GM18520 (cell line): ENCODE data around the gene PPP1R36.
"Not testable (repeated sequence)": the region's sequence is repeated elsewhere in the genome, so short reads cannot be mapped to it uniquely, and the experiment has no call there.

Source experiments
- ATAC-seq: cut with Tn5 transposase; IDR thresholded peaks from one replicate; pipeline ENCODE4 v1.9.1; 2021; ENCODE audit not compliant: unreplicated experiment

PPP1R36 gene

DNA sequence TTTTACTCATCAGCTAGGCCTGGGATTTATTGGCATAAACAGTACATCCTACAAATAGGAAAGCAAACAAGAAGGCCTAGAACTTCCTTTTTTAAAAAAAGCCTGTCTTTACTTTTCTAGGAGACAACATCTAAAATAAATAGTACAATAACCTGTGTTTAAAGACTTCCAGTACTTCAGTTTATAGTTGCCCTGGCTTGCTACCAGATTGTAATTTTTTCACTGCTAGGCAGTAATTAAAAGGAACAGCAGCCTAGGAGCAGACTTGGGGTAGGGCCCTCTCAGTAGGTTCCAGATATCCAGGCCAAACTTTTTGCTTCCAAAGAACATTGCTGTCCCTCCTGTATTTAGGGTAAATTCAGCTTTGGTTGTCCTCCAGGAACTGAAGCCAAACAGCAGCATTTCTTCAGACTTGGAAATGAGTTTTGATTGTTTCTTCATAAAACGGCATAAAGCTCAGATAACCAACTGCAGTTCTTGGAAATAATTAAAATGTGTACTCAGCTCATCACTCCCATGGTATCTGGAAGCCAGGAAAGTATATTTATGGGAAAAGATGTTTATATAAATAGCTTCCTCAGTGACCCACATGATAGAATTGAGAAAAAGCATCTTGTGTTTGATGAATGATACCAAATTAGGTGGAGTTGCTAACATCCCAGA lies 61.7 kb downstream of the PPP1R36 start:
- no peak for ATAC-seq

GRCh38 chr14:64612021-64612380 lies 62.2 kb downstream of the PPP1R36 start:
- no peak for ATAC-seq

GRCh38 chr14:64612971-64613666 lies 63.4 kb downstream of the PPP1R36 start:
- no peak for ATAC-seq

- no peak for ATAC-seq
Measured at GRCh38 chr14:64614166-64614565, 64.4 kb downstream of the PPP1R36 start.

GRCh38 chr14:64614805-64615391 lies 65.1 kb downstream of the PPP1R36 start:
- no peak for ATAC-seq

DNA sequence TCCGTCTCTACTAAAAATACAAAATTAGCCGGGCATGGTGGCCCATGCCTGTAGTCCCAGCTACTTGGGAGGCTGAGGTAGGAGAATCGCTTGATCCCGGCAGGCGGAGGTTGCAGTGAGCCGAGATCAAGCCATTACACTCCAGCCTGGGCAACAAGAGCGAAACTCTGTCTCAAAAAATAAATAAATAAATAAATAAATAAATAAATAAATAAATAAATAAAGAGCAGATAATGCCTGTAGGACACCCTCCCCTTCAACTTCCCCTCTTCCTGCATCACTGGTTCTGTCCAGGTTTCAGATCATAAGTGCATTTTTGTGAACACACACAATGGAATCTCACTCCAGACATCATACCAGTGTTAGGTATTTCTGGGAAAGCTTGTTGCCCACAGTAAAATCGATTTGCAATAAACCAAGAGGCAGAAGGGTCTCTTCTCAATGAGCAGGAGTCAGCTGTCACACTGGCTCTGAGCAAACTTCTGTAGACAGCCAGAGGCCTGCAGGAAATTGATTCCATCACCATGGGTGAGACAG lies 68.2 kb downstream of the PPP1R36 start:
- not testable (repeated sequence) for ATAC-seq

GRCh38 chr14:64620910-64621309 lies 71.1 kb downstream of the PPP1R36 start:
- no peak for ATAC-seq

- ATAC-seq = no peak
Measured at GRCh38 chr14:64623554-64624165, 73.9 kb downstream of the PPP1R36 start.

DNA sequence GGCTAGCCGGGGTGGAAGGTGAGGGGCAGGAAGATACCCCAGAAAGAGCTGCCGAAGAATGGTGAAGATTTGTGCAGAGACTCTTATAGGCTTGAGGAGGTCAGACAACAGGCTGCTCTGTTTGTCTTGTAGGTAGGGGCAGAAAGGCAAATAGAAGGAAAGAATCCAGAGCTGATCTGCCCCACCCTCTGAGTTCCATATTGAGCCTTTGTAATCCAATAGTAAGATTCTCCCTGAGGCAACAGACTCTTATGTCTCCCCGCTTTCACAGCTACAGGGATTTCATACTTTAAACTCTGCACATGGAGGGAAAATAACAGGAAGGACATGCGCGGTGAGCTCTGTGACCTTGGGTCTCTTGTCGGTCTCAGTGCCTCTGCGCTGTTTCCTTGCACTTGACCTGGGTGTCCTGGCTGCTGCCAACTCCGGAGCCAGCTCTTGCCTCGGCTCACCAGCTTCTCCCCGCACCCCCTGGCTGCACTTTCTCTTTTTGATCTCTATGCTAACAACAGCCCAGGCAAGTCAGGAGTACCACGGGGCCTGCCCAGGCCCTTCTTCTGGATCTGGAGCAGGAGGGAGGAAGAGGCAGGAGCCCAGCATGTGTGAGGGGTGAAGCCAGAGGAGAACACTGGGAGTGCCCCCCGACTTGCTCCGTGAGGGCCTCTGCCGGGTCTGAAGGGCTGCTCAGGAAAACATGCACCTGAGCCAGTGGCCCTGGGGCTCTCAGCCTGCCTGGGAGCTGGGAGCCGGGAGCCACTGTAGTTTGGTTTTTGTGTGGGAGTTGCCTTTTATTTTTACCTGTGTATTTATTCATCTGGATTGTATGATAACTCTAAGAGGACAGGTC lies 75.8 kb downstream of the PPP1R36 start:
- no peak for ATAC-seq

- no peak for ATAC-seq
Measured at GRCh38 chr14:64628940-64629408, 79.2 kb downstream of the PPP1R36 start.

DNA sequence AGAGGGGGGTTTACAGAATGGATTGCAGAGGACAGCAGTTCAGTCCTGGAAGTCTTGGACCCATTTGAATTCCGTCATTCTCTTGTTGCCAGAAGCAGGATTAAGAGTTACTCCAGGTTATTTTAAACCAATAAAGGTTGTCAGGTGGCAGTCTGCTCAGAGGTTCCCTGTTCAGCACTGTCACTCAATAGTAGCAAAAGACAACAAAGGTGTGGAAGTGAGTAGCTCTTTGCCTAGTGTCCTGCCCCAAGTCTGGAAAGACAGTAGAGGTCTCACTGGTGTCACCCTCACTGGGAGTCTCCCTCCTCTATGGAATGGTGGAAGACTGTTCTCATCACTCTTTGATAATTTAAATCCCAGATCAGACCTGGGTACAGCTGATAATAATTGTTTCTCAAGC lies 81.0 kb downstream of the PPP1R36 start:
- ATAC-seq = no peak

DNA sequence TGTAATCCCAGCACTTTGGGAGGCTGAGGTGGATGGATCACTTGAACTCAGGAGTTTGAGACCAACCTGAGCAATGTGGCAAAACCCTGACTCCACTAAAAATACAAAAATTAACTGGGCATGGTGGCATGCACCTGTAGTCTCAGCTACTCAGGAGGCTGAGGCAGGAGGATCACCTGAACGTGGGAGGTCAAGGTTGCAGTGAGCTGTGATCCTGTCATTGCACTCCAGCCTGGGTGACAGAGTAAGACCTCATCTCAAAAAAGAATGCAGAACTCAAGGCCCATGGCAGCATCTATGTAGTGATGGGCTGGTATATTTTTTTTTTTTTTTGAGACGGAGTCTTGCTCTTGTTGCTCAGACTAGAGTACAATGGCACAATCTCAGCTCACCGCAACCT lies 81.5 kb downstream of the PPP1R36 start:
- ATAC-seq = not testable (repeated sequence)

GRCh38 chr14:64632056-64632455 lies 82.3 kb downstream of the PPP1R36 start:
- ATAC-seq = no peak

DNA sequence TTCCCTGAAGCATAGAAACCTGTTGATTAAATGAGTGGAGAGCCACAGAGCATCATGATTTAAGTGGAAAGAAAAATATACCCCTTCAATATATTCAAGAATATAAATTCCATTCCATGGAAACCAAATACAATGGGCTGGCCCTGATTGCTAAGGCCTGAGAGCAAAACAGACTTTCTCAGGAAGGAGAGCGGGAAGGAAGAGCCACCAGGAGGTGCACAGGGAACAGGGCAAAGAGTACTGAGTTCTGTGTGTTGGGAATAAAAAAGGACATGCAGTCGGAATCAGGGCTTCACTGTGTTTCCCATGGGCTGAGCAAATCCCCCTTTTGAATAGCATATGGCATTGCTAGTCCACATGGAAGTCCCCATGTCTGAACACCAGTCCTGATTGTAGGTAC lies 84.8 kb downstream of the PPP1R36 start:
- ATAC-seq = no peak

DNA sequence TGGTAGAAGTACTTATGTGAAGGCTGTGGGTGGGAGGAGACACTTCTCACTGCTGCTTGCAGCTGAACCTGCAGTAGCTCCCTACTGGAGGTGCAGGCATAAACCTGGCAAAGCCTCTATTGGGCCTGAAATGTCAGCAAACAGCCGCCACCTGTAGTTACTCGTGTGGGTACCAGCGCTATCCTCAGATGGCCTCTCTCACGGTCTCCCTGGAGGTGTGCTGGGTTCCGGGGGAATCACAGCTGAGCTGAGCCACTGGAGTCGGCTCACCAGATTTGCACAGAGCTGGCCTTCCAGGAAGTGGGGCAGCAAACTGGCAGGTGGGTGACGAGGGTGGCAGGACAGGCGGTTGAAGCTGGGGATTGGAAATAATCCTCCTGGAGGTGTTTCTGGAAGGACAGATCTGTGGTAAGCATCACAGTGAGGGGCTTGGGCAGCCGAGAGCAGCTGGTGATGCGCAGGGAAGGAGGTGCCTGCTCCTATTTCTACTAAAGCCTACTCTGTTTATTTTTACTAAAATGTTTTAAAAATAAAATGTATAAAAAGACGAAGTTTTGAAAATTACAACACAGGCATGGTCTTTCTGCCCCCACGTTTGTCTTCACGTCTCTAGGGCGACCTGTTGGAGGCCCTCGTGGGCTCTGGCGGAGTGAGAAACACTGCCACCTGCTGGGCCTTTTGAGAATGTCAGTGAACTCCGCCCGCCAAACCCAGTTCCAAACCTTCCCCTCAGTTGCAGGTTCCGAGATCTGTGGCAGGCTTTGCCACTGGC lies 86.6 kb downstream of the PPP1R36 start:
- ATAC-seq = no peak

- ATAC-seq = no peak
Measured at GRCh38 chr14:64636980-64637429, 87.2 kb downstream of the PPP1R36 start.

DNA sequence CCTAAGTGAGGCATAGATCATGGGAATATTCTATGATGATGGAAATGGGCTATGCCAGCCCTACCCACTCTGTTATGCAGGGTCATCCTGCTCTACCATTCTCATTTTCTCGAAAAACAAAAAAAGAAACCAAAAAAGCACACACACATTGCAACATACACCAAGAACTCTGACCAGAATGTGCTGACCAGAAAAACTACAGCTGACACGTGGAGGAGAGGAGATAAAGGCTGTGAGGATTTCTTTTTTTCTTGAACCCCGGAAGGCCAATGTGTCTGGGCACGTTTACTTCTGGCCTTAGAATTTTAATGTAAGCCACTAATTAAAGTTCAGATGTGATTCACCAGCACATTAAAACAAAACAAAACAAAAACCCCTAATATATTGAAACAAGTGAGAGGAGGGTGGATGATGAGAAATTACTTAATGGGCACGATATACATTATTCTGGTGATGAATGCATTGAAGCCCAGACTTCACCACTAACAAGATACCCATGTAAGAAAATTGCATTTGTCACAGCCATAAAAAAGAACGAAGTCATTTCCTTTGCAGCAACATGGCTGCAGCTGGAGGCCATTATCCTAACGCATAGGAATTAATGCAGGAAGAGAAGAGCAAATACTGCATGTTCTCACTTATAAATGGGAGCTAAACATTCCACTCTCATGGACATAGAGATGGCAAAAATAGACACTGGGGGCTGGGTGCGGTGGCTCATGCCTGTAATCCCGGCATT lies 88.1 kb downstream of the PPP1R36 start:
- ATAC-seq = no peak

DNA sequence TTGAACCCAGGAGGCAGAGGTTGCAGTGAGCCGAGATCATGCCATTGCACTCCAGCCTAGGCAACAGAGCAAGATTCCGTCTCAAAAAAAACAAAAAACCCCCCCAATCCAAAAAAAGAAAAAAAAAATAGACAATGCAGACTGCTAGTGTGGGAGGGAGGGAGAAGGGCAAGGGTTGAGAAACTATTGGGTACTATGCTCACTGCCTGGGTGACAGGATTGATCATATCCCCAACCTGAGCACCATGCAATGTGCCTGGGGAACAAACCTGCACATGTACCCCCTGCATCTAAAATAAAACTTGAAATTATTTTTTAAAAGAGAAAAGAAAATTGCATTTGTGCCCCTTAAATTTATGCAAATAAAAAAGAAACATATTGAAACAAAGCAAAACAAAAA lies 88.9 kb downstream of the PPP1R36 start:
- ATAC-seq = no peak
